Cerebellar cortex (tissue), 1 donor: Measurements from ENCODE around the gene TNS1.

Source experiments
- DNase-seq: peaks from one replicate; pipeline ENCODE4 v3.0.0-alpha.2; 2015; ENCODE audit warnings: low spot score

Gene TNS1

GRCh38 chr2:217774232-217774631, 228.6 kb downstream of the TNS1 start:
- DNase-seq: no peak

- no peak for DNase-seq
These were observed 229.3 kb downstream of the TNS1 start for GRCh38 chr2:217773539-217773938.

- no peak for DNase-seq
These were observed 236.4 kb downstream of the TNS1 start for GRCh38 chr2:217766356-217766755.

- no peak for DNase-seq
These were observed 241.0 kb downstream of the TNS1 start for GRCh38 chr2:217761645-217762277.

- no peak for DNase-seq
These were observed 242.8 kb downstream of the TNS1 start for GRCh38 chr2:217759991-217760390.

GRCh38 chr2:217757108-217757463, 245.7 kb downstream of the TNS1 start:
- no peak for DNase-seq

- peak; percentile 38 for DNase-seq
These were observed 246.3 kb downstream of the TNS1 start for GRCh38 chr2:217756375-217757107.

- no peak for DNase-seq
These were observed 247.6 kb downstream of the TNS1 start for GRCh38 chr2:217755027-217755745.

GRCh38 chr2:217753460-217754200, 249.2 kb downstream of the TNS1 start:
- DNase-seq: no peak

GRCh38 chr2:217752714-217753459, 249.9 kb downstream of the TNS1 start:
- DNase-seq: no peak

- no peak for DNase-seq
These were observed 250.8 kb downstream of the TNS1 start for GRCh38 chr2:217751952-217752351.

GRCh38 chr2:217751192-217751591, 251.6 kb downstream of the TNS1 start:
- no peak for DNase-seq
